ENCODE results near the gene FREM2.

FREM2 gene

GRCh38 chr13:38686577-38687245 lies at the start of gene FREM2:
FREM2 (plus strand) TSS chr13:38687077; CDS start chr13:38687345, 268 bp downstream.
- DNase-seq = peak; percentile 88

- DNase-seq = peak; percentile 26
Measured at GRCh38 chr13:38637576-38637975, 49.3 kb upstream of the FREM2 start.

- no peak for DNase-seq
Measured at GRCh38 chr13:38641164-38641948, 45.5 kb upstream of the FREM2 start.

GRCh38 chr13:38647312-38647711 lies 39.6 kb upstream of the FREM2 start:
- peak; percentile 14 for DNase-seq

- DNase-seq = no peak
Measured at GRCh38 chr13:38648912-38649311, 38.0 kb upstream of the FREM2 start.

GRCh38 chr13:38656699-38657098 lies 30.2 kb upstream of the FREM2 start:
- DNase-seq = no peak

- no peak for DNase-seq
Measured at GRCh38 chr13:38657191-38657590, 29.7 kb upstream of the FREM2 start.

- DNase-seq = no peak
Measured at GRCh38 chr13:38658906-38659305, 28.0 kb upstream of the FREM2 start.

GRCh38 chr13:38661010-38661675 lies 25.7 kb upstream of the FREM2 start:
- no peak for DNase-seq

GRCh38 chr13:38662362-38662761 lies 24.5 kb upstream of the FREM2 start:
- no peak for DNase-seq

- DNase-seq = no peak
Measured at GRCh38 chr13:38664906-38665305, 22.0 kb upstream of the FREM2 start.

GRCh38 chr13:38667526-38668109 lies 19.3 kb upstream of the FREM2 start:
- DNase-seq = no peak

- no peak for DNase-seq
Measured at GRCh38 chr13:38669234-38669964, 17.5 kb upstream of the FREM2 start.

- DNase-seq = no peak
Measured at GRCh38 chr13:38670627-38671026, 16.2 kb upstream of the FREM2 start.

- no peak for DNase-seq
Measured at GRCh38 chr13:38671980-38672379, 14.9 kb upstream of the FREM2 start.

GRCh38 chr13:38674208-38674607 lies 12.7 kb upstream of the FREM2 start:
- no peak for DNase-seq

GRCh38 chr13:38680912-38681311 lies 6.0 kb upstream of the FREM2 start:
- DNase-seq = no peak

- DNase-seq = no peak
Measured at GRCh38 chr13:38684714-38685113, 2.2 kb upstream of the FREM2 start.

- DNase-seq = no peak
Measured at GRCh38 chr13:38685431-38685830, 1.4 kb upstream of the FREM2 start.

- DNase-seq = peak; percentile 59
Measured at GRCh38 chr13:38685974-38686576, 802 bp upstream of the FREM2 start.

GRCh38 chr13:38687246-38688229 lies 661 bp downstream of the FREM2 start:
- peak; percentile 29 for DNase-seq
